Tibial nerve (tissue), 4 donors: ENCODE data around the gene MAML2. TPM values are rescaled to one million over a fixed set of nuclear protein-coding genes. Genes with fewer than 3 reads are reported as not detected.

Experiments
- DNase-seq, 2 donors: peaks; one replicate each; pipeline ENCODE4 v3.0.0-alpha.2; 2019; ENCODE audit warnings: low spot score in 2 of 2
- H3K27ac ChIP-seq, 4 donors: fragments of 200-600 bp; sonication (generic) in 3 of 4; one replicate each; pipeline ENCODE4 v1.5.1; 2017 to 2019; ENCODE audit warnings: mild to moderate bottlenecking in 1 of 4
- H3K27me3 ChIP-seq, 2 donors: fragments of 200-600 bp; sonication (generic) in 1 of 2; one replicate each; pipeline versions ENCODE4 v1.5.1 to v1.6.0; 2017 to 2019
- H3K36me3 ChIP-seq, 3 donors: fragments of 200-600 bp; sonication (generic); one replicate each; pipeline ENCODE4 v1.5.1; 2018 to 2019
- H3K4me1 ChIP-seq, 4 donors: fragments of 200-600 bp; sonication (generic) in 3 of 4; one replicate each; pipeline ENCODE4 v1.5.1; 2017 to 2019
- H3K4me3 ChIP-seq, 4 donors: fragments of 200-600 bp; sonication (generic) in 3 of 4; one replicate each; pipeline ENCODE4 v1.5.1; 2017 to 2019; ENCODE audit warnings: mild to moderate bottlenecking in 1 of 4, moderate library complexity in 1 of 4
- H3K9me3 ChIP-seq, 4 donors: fragments of 200-600 bp; sonication (generic) in 3 of 4; one replicate each; pipeline ENCODE4 v1.5.1; 2017 to 2019
- CTCF ChIP-seq, 5 experiments: fragments of 200-600 bp in 3 of 5; fragments of 450-650 bp in 2 of 5; sonication (generic) in 3 of 5; IDR thresholded peaks; one replicate each; pipeline ENCODE4 v1.5.1; 2016 to 2019; ENCODE audit warnings: antibody characterized with exemption in 5 of 5, mild to moderate bottlenecking in 3 of 5, moderate library complexity in 2 of 5
- EP300 ChIP-seq, 2 donors: sonication (generic); formaldehyde crosslinking; IDR thresholded peaks; one replicate each; pipeline ENCODE4 v1.6.1; 2017; ENCODE audit warnings: antibody characterized with exemption in 2 of 2, mild to moderate bottlenecking in 1 of 2
- POLR2A ChIP-seq, 2 donors: fragments of 450-650 bp; IDR thresholded peaks; one replicate each; pipeline ENCODE4 v1.6.1; 2017; ENCODE audit warnings: antibody characterized with exemption in 2 of 2, mild to moderate bottlenecking in 2 of 2, moderate library complexity in 2 of 2
- WGBS, 2 donors: methylation state at CpG; one replicate each; pipeline ENCODE4 v1.1.5; 2018; 5-methylcytosine and 5-hydroxymethylcytosine counted together
- total RNA-seq, 4 donors: library from RNA; depleted of rRNA; stranded (reverse); fragments of >200 nt; gene quantifications; one replicate each; pipeline ENCODE4 v1.1.0, GENCODE V29; 2016

MAML2 gene
- total RNA-seq, 4 donors from 2014 or later: 20.5 to 38.4 (median 27.9) TPM

- 65 to 73% methylated on average over 8 of the region's 8 CpGs for whole genome bisulfite sequencing, 2 donors
- Histone ChIP-seq H3K4me1 (peaks cover 0 to 62% (median 24%) of the 10 kb centered on the region in 4 donors), H3K9me3 (no peaks in the 10 kb centered on the region), H3K27ac (peak overlapping the region in 2 of 4 donors; percentile 73 to 83), H3K27me3 (no peaks in the 10 kb centered on the region), H3K36me3 (peaks cover 0 to under 1% (median 0%) of the 10 kb centered on the region in 3 donors), H3K4me3 (no peak overlapping the region)
- no peak for TF ChIP-seq CTCF (IDR thresholded peaks at IDR 0.05)
- TF ChIP-seq POLR2A (IDR thresholded peaks at IDR 0.05): no peak
- TF ChIP-seq EP300 (IDR thresholded peaks at IDR 0.05): peak in 1 of 2 donors; percentile 30
- DNase-seq: no peak
Observed at GRCh38 chr11:96265220-96265737, 77.7 kb downstream of the MAML2 start.

GRCh38 chr11:96264364-96264763 is 78.6 kb downstream of the MAML2 start:
- H3K4me1 ChIP-seq: peaks cover 0 to 72% (median 32%) of the 10 kb centered on the region in 4 donors
- peak overlapping the region in 2 of 4 donors; percentile 73 to 83 for H3K27ac ChIP-seq
- TF ChIP-seq EP300 (IDR thresholded peaks at IDR 0.05) (no peak), POLR2A (IDR thresholded peaks at IDR 0.05) (no peak), CTCF (IDR thresholded peaks at IDR 0.05) (no peak)
- no peaks in the 10 kb centered on the region for H3K36me3 ChIP-seq
- no peak for DNase-seq
- no peak overlapping the region for H3K4me3 ChIP-seq
- 64 to 75% methylated on average over 4 of the region's 4 CpGs for WGBS, 2 donors
- H3K9me3 ChIP-seq: no peaks in the 10 kb centered on the region
- no peaks in the 10 kb centered on the region for H3K27me3 ChIP-seq

GRCh38 chr11:96263238-96263763 is 79.7 kb downstream of the MAML2 start:
- Histone ChIP-seq H3K27me3 (no peaks in the 10 kb centered on the region), H3K36me3 (no peaks in the 10 kb centered on the region), H3K4me1 (peaks cover 0 to 81% (median 40%) of the 10 kb centered on the region in 4 donors), H3K9me3 (no peaks in the 10 kb centered on the region), H3K4me3 (no peak overlapping the region), H3K27ac (peak overlapping the region in 3 of 4 donors; percentile 38 to 83 (median 73))
- TF ChIP-seq CTCF (IDR thresholded peaks at IDR 0.05) (no peak), EP300 (IDR thresholded peaks at IDR 0.05) (peak in 1 of 2 donors; percentile 71), POLR2A (IDR thresholded peaks at IDR 0.05) (no peak)
- DNase-seq: no peak

- no peaks in the 10 kb centered on the region for H3K36me3 ChIP-seq
- TF ChIP-seq EP300 (IDR thresholded peaks at IDR 0.05): no peak
- no peak for TF ChIP-seq POLR2A (IDR thresholded peaks at IDR 0.05)
- TF ChIP-seq CTCF (IDR thresholded peaks at IDR 0.05): no peak
- H3K4me3 ChIP-seq: no peak overlapping the region
- no peaks in the 10 kb centered on the region for H3K27me3 ChIP-seq
- H3K27ac ChIP-seq: peak overlapping the region in 2 of 4 donors; percentile 67 to 69
- peaks cover 0 to 84% (median 51%) of the 10 kb centered on the region in 4 donors for H3K4me1 ChIP-seq
- H3K9me3 ChIP-seq: no peaks in the 10 kb centered on the region
- DNase-seq: no peak
- WGBS, 2 donors: 93 to 95% methylated on average over 2 of the region's 2 CpGs
Observed at GRCh38 chr11:96260532-96260931, 82.5 kb downstream of the MAML2 start.

- peaks cover 0 to 84% (median 53%) of the 10 kb centered on the region in 4 donors for H3K4me1 ChIP-seq
- H3K27me3 ChIP-seq: no peaks in the 10 kb centered on the region
- DNase-seq: no peak
- no peak for TF ChIP-seq POLR2A (IDR thresholded peaks at IDR 0.05)
- TF ChIP-seq EP300 (IDR thresholded peaks at IDR 0.05): no peak
- TF ChIP-seq CTCF (IDR thresholded peaks at IDR 0.05): no peak
- 77 to 79% methylated on average over 3 of the region's 3 CpGs for WGBS, 2 donors
- no peak overlapping the region for H3K4me3 ChIP-seq
- H3K36me3 ChIP-seq: no peaks in the 10 kb centered on the region
- H3K27ac ChIP-seq: peak overlapping the region in 3 of 4 donors; percentile 67 to 69 (median 67)
- H3K9me3 ChIP-seq: no peaks in the 10 kb centered on the region
Observed at GRCh38 chr11:96260067-96260511, 82.9 kb downstream of the MAML2 start.
